Renal pelvis (tissue), 4 donors: Measurements from ENCODE around the gene TCF4. TPM values are rescaled to one million over a fixed set of nuclear protein-coding genes. Genes with fewer than 3 reads are reported as not detected.

Experiments used
- DNase-seq: peaks from one replicate; pipeline ENCODE4 v3.0.0-alpha.2; 2013
- polyA plus RNA-seq, 3 donors: library from polyadenylated mRNA; unstranded; fragments of 120-200 nt; gene quantifications; one replicate each; pipeline ENCODE4 v1.2.1, GENCODE V29; 2013; ENCODE audit not compliant: insufficient read length in 3 of 3

TCF4 gene
- polyA plus RNA-seq, 3 donors: 65.7 to 69.9 (median 67.2) TPM

DNA sequence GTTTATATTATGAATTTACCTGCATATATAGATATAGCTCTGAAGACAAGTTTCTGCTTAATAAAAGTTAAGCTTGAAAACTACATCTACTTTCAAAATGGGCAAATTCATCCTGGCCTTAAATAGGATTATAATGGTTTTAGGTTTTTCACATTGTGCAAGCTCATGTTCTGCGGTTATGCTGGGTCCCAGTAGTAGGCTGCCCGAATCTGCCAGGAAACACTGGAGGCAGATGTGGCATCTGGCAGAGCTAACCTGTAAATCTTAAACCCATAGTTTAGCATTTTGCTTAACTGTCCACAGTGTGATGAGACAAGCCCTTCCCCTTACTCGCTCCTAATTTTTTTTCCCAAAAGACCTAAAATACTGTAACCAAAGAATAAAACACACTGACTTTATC is 234.2 kb downstream of the TCF4 start:
- DNase-seq: no peak

- DNase-seq: no peak
Observed at GRCh38 chr18:55353391-55353790, 234.6 kb downstream of the TCF4 start.

DNA sequence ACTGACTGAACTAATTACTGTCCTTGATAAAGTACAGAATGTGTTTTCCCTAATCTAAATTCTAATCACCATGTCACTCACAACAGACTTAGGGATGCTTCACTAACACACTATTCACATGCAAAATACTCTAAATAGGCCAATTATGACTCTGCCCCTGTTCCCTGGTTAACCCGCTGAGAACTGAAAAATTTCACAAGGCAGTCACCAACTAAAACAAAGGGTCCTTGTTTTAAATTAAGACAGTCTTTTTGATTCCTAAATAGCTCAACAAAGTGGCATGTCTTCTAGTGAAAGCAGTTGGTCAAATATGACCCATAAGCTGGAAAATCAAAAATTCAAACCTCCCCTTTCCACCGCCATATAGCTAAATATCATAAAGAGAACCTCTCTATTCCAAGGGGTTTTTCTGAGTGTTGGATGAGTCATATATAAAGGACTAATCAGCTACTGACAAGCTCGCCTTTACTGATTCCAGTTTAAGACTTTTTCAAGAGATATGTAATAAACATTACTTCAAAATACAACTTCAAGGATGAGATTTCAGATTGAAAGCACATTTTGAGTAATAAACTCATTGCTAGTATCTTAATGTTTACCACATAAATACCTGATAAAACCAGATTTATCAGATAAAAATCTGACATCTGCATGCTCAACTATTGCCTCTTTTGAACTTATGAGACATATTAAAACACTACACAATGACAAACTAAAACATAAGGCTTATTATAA is 235.8 kb downstream of the TCF4 start:
- no peak for DNase-seq

GRCh38 chr18:55351241-55351691 is 236.7 kb downstream of the TCF4 start:
- DNase-seq: no peak

DNA sequence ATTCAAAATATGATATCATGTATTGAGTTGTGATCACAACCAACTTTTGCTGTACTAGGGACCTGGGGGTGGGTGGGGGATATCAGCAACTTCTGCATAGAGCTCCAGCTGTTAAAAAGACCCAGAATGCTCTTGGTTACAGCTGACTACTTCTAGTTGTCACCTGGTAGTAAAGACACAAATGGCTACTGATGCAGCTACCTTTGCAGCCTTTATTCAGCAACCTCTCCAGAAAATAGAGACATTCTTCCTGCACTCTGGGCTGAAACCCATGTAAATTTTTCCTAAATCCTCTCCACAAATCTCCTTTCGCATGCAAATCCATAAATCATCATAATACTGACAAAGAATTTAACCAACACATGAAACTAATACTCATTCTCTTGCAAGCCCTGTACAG is 238.3 kb downstream of the TCF4 start:
- no peak for DNase-seq

GRCh38 chr18:55346961-55347740 is 240.8 kb downstream of the TCF4 start:
- DNase-seq: no peak

- no peak for DNase-seq
Observed at GRCh38 chr18:55346387-55346786, 241.6 kb downstream of the TCF4 start.

DNA sequence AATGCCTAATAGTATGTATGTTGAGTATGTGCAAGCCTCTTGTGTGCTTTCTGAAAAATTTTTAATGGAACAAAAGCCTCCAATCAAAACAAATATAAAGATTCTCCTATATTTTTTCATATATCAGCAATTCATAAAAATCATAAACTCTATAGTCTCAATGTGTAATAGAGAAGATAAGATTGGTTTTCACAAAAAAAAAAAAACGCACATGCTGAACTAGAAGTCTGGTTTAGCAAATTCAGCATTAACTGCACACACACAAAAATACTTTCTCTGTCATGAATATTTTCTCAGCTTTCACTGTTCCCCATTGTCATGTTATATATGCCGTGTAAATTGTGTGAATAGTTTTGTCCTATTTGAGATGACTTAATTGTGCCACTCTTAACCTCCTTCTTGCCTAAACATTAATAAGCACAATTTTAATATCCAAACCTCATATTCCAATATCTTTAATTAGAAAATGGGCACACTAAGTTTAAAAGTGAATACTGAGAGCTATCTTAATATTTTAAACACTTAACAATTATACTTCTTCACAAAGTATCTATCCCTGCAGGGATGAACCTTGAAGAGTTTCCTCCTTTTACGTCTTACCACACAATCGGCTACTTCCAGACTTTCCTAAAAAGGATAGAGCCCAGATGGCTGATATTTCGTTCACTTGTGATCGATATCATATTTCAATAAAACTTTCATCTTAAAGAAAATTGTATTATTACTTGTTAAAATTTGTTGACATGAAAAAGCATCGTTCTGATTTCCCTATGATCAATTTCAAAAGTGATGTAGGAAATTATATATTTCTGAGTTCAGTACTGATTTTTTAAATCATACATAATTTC is 242.7 kb downstream of the TCF4 start:
- no peak for DNase-seq

DNA sequence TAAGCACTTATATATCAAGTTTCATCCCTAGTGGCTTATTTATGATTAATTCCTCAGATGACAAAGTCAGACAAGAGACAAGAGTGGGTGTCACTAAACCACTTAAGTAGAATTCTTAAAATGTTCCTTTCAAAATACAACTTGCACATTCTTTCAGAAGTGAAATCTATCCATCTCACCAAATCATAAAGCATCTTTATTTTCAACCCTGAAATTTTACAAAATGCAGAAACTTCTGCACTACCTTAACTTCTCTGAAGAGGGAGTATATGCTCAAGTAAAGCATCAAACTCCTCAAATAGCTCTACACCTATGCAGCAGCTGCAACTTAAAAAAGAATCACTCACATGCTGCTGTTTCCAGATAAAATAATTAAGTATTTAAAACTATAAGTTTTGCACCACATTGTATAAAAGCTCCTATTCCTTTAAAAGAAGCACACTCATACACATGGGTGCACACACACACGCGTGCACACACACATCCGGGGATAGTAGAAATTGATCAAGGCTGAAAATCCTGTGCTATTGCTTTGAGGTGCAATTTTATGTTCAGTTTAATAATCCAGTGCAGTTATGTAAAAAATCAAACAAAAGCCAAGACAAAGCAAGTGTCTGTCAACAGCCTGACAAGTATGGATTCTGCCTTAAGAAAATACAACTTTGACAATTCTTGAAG is 244.5 kb downstream of the TCF4 start:
- no peak for DNase-seq

DNA sequence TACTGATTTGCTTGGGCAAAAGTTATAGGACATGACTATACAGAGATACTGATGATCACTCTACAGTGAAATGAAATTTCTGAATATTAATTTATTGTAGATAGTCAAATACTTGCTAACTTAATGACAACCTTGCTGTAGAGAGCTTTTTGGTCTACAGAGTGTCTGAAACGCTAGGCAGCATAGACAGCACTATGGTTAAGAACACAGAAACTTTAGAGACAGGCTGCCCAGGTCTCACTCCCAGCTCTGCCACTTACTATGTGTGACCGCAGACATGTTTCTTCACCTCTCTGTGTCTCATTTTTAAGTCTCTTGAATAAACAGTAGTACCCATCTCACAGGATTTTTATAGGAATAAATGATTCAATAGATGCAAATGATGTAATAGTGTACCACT is 247.0 kb downstream of the TCF4 start:
- DNase-seq: no peak

DNA sequence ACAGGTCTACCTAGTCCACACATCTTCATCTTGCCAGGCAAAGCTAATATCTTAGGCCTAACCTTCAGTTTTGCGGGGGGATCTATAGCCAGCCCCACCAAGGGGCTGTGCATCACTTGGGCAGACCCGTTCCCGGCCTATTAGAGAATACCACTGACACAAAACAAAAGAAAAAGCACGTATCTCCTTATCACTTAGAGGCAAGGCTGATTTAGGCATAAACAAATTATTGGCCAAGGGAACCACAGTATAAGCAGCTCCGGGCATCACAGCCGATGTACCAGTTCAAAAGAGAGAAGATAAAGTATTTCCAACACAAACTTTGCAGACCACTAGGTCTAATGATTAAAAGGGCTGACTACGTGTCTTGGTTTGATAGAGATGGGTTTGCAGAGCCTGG is 248.0 kb downstream of the TCF4 start:
- DNase-seq: no peak

- DNase-seq: no peak
Observed at GRCh38 chr18:55338978-55339650, 248.9 kb downstream of the TCF4 start.

GRCh38 chr18:55337908-55338521 is 250.0 kb downstream of the TCF4 start:
- no peak for DNase-seq

DNA sequence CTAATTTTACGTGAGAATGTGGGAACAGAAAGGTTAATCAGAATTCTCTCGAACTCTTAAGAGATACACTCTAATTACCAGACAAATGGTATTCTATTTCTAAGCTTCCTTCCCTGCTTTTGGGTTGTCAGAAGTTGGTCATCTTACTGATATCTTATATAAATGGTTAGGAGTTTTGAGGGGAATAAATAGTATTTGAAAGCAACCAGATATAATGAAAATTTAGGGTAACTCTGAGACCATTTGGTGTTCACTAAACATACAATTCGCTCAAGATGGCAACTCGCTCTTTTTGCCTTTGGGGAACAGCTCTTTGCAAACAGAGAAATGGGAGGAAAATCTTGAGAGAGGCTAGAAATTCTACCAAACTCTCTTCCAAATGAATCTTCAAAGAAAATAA is 250.9 kb downstream of the TCF4 start:
- no peak for DNase-seq

DNA sequence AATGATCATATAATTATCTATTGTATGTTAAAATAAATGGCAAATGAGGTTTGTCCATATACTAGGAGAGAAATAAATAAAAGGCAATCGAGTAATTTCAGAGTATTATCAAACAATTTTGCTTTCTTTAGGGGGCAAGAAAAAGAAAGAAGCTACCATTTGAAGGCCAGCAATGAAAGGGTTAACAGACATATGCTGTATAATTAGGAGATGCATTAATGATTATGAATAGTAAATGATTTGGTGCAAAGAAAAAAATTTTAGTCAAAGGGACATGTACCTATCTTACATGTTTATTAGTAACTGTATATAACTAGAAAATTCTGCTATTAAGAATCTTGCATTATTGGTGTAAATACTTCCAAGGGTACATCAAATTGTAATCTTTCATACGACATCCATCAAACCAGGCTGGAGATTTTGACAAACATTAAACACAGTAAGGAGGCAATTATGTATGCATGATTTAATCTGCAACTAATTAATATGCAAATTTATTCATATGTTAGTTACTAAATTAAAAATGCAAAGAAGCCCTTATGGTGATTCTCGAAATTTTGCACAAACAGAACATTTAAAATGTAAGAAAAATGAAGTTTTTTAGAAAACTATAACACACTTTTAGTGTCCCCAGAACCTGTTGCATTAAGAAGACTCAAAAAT is 251.4 kb downstream of the TCF4 start:
- DNase-seq: no peak

- DNase-seq: no peak
Observed at GRCh38 chr18:55334875-55335274, 253.1 kb downstream of the TCF4 start.

GRCh38 chr18:55331301-55331700 is 256.7 kb downstream of the TCF4 start:
- no peak for DNase-seq

- DNase-seq: no peak
Observed at GRCh38 chr18:55328301-55328700, 259.7 kb downstream of the TCF4 start.

DNA sequence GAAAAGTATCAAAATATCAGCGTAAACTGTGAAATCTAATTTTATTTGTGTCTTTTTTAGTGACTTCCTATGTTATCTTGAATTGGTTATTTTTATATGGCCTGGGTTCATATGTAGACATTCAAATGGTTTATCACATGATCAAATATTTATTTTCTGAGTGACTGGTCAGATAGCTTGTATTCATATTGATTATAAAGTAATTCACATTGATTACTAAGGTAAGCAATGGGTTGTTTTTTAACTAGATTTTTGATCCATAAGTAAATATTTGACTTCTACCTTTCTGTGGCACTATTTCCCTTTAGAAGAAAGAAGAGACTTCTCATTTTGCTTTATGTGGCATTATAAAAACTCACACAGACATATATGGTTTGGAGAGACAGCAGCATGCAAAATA is 260.5 kb downstream of the TCF4 start:
- no peak for DNase-seq

GRCh38 chr18:55326134-55326533 is 261.9 kb downstream of the TCF4 start:
- no peak for DNase-seq
